GM11168 (cell line): ENCODE results near the gene TMEM201.

Source experiments
- in situ Hi-C: fragments of 300-500 bp; cut with MboI; formaldehyde crosslinking; loops from one replicate; pipeline ENCODE4 v1.12.0; 2022; ENCODE audit warnings: low sequenced_read_pairs; ENCODE audit not compliant: unreplicated experiment

The TMEM201 gene

GRCh38 chr1:9597361-9598315, 8.9 kb downstream of the TMEM201 start:
- in situ Hi-C loops = no loop called here

GRCh38 chr1:9598316-9598700, 9.6 kb downstream of the TMEM201 start:
- in situ Hi-C loops = no loop called here

DNA sequence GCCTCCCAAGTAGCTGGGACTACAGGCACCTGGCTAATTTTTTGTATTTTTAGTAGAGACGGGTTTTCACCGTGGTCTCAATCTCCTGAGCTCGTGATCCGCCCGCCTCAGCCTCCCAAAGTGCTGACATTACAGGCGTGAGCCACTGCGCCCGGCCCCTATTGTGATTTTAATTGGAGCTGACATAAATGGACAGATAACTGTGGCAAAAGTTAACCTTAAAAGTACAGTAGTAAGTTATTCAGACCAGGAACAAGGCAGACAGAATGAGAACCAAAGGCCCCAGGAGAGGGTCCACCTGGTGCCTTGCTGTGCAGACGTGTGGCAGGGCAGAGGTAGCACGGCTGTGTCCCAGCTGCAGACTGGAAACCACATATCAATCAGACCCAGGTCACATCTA, 11.0 kb downstream of the TMEM201 start:
- in situ Hi-C loops = no loop called here

DNA sequence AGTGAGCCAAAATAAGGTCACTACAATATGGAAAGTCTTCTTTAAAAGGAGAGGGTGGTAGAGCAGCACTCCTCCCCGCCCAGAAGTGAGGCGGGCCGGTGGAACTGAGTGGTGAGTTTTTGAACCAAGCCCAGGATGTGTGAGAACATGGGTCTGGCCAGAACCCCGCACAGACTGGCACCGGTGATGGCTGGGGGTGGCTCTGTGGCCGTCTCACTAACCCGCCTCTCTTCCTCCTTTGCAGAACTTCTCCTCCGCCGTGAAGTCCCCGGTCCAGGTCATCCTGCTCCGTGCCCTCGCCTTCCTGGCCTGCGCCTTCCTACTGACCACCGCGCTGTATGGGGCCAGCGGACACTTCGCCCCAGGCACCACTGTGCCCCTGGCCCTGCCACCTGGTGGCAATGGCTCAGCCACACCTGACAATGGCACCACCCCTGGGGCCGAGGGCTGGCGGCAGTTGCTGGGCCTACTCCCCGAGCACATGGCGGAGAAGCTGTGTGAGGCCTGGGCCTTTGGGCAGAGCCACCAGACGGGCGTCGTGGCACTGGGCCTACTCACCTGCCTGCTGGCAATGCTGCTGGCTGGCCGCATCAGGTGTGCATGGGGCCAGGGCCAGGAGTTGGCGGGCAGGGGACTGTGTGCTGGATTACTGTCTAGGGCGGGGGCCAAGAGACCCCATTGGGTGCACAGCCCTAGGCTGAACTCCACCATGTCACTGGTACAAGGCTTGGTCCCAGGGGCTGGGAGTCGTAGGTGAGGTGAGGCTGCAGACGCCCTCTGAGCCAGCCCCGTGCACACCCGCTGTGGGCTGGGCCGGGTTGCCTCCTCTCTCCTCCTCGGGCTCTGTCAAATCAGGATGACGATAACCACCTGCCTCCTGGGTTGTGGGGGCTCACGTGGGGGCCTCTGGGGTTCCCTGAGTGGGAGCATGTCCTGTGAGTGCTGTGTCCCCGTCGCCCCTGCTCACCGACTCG, 12.4 kb downstream of the TMEM201 start:
- in situ Hi-C loops = no loop called here

DNA sequence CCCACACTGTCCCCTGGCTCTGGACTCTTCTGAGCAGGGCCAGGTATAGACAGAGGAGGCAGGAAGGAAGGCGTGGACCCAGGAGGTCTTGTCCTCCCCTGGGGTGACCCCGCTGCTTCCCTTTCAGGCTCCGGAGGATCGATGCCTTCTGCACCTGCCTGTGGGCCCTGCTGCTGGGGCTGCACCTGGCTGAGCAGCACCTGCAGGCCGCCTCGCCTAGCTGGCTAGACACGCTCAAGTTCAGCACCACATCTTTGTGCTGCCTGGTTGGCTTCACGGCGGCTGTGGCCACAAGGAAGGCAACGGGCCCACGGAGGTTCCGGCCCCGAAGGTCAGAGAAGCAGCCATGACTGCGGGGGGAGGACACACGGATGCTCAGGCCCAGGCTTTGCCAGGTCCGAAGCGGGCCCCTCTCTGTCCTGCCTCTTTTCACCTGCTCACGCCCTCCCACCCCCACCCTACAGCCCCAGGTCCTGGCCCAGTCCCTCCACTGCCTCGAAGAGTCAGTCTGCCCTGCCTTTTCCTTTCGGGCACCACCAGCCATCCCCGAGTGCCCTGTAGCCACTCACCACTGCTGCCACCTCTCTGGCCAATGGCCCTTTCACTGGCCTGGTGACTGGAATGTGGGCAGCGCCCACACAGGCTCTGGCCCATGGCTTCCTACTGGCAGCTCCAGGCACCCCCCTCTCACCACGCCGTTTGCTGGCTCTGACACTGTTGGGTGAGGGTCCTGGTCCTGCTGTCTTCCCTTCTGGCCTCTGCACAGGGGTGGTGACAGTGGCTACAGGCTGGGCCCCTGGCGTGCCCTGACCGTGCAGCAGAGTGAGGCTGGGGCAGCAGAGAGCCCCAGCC, 13.5 kb downstream of the TMEM201 start:
- in situ Hi-C loops = no loop called here

DNA sequence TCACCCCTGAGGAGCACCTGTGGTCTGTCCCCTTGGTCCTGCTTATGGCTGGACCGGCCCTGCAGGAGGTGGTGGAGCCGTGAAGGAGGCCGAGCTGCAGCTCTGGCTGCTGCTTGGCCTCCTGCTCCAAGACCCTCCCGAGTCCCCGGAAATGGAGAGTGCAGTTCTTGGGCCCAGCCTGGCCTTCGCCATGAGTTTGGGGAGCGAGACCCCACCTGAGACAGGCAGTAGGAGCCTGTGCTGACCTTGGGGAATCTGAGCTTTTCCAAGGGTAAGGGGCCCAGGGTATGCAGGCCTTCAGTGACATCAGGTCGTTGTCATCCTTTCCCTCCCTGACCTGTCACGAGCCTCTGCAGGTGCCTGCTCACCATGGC, 14.1 kb downstream of the TMEM201 start:
- in situ Hi-C loops = no loop called here

- in situ Hi-C loops = no loop called here
Observed at GRCh38 chr1:9603307-9603706, 14.6 kb downstream of the TMEM201 start.

DNA sequence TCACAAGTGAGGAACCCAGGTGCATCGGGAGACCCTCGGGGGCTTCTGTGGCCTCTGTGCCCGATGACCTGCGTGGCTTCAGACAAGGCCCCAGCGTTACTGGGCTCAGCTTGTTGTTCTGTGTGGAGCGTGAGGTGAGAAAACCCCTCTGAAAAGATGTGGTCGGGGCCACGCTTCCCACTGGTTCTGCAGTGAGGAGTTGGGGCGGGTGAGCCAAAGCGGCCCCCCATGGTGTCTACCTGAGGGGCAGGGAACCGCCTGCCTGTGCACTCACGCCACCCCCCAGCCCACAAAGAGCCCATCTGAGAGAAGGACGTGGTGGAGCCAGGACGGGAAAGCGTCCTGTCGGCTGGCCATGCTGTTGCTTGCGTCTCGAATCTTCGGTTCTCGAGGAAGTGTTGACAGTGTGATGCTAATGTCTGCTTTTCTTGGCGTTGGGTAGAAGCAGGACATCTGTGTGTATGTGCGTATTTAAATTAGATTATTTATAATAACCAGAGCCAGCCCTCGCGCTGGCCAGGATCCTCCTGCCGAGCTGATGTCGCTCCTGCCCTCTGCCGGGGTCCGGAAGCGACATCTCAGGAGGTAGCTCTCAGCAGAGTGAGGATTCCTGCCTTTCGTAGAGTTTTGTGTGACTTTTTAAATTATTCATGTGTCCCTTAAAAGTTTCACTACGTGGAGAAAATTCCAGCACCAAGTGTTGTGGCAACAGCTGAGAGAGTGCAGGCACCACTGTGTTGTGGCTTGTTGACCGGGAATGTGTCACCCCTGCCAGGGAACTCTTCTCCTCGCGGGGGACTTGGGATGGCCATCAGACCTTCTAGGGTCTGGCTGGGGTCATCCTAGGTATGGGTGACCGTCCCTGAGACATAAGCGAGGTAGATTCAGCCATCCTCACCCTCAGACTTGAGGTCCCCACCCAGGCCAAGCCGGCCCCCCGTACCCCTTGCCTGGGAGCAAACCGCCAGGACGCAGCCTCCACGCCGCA, 15.3 kb downstream of the TMEM201 start:
- in situ Hi-C loops = no loop called here

- in situ Hi-C loops = no loop called here
Observed at GRCh38 chr1:9604836-9605235, 16.1 kb downstream of the TMEM201 start.

GRCh38 chr1:9605946-9606455, 17.3 kb downstream of the TMEM201 start:
- in situ Hi-C loops = no loop called here

- in situ Hi-C loops = no loop called here
Observed at GRCh38 chr1:9606458-9606857, 17.7 kb downstream of the TMEM201 start.

DNA sequence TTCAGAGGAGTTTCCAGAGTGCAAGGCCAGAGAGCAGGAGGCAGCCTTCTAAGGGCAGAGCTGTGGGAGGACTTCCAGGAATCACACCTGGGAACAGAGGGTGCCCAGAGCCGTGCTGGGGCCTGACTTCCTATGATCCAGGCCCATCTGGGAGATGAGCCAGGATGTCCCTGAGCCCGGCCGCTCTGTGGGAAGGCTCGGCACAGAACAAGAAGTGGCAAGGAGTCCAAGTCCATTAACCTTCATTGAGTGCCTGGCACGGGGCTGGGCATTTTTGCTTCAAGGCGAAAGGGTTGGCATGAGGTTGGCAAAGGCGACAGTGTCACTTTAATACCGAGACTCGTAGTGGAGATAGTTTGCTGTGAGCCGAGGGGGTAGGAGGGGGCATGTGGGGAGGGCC, 18.2 kb downstream of the TMEM201 start:
- in situ Hi-C loops = no loop called here

DNA sequence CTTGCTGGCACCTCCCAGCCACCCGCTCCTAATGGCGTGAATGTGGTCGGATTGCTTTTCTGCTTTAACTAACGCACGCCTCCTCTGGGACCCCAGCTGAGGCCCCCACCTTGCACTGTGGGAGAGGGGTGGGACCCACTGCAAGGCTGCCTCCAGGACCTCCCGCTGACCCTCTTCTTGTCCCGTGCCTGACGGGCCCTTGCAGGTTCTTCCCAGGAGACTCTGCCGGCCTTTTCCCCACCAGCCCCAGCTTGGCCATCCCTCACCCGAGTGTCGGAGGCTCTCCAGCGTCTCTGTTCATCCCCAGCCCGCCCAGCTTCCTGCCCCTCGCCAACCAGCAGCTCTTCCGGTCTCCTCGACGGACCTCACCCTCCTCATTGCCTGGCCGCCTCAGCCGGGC, 18.6 kb downstream of the TMEM201 start:
- in situ Hi-C loops = no loop called here

DNA sequence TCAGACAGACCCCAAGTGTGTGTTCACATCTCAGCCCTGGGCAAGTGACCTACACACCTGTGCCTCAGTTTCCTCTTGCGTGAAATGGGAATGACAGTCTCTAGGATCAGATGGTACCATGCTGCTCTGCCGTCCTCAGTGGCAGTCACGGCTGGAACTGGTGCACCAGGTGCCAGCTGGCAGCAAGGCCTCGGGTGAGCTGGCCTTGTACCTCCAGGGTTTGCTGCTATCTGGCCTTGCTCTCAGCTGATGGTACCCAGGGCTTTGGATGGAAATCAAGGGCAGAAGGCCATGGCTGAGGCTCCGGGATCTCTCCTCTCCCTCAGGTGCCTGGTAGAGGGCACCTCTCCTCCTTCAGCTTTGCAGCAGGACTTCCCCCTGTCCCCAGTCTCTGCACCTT, 21.3 kb downstream of the TMEM201 start:
- in situ Hi-C loops = no loop called here

GRCh38 chr1:9610548-9610947, 21.8 kb downstream of the TMEM201 start:
- in situ Hi-C loops = no loop called here

DNA sequence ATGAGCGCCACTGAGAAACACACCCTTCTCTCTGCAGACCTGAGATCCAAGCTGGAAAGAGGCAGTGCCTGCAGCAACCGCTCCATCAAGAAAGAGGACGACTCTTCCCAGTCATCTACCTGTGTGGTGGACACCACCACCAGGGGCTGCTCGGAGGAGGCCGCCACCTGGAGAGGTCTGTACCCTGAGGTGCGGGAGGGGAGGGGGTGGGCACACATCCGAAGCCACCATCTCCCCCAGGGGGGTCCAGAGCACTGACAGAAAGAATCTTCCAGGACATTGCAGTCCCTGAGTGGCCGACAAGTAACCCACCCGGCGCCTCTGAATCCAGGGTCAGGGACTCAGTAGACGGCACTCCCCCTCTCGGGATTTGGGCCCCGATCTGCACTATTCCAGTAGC, 23.0 kb downstream of the TMEM201 start:
- in situ Hi-C loops = no loop called here

- in situ Hi-C loops = no loop called here
Observed at GRCh38 chr1:9612162-9612845, 23.6 kb downstream of the TMEM201 start.
